Keratinocyte (primary cell): Measurements from ENCODE around the gene DSCAML1. TPM values are rescaled to one million over a fixed set of nuclear protein-coding genes. Genes with fewer than 3 reads are reported as not detected.

Experiments
- DNase-seq: peaks from one replicate; pipeline ENCODE4 v3.0.0-alpha.2; 2011; ENCODE audit warnings: low read depth, missing footprints, low spot score
- FAIRE-seq: peaks from 2 replicates; lab custom pipeline; 2011; peaks lifted over from hg19 to GRCh38; lab: Jason Lieb, UNC
- H2AFZ ChIP-seq: 2 replicates; pipeline ENCODE4 v1.6.0; 2012; ENCODE audit warnings: low read length, control low read depth, inconsistent platforms; ENCODE audit not compliant: control insufficient read depth
- H3K27ac ChIP-seq: 2 replicates; pipeline ENCODE4 v1.5.1; 2011; ENCODE audit warnings: low read length; ENCODE audit not compliant: control insufficient read depth, insufficient read depth
- H3K27me3 ChIP-seq: 3 replicates; pipeline ENCODE4 v1.6.0; 2011; ENCODE audit warnings: low read length; ENCODE audit not compliant: control insufficient read depth, insufficient read depth; ENCODE audit errors: extremely low read depth
- H3K36me3 ChIP-seq, 2 experiments: 2 replicates in 1 of 2; 3 replicates in 1 of 2; pipeline ENCODE4 v1.5.1; 2011; ENCODE audit warnings: low read length in 2 of 2, mild to moderate bottlenecking in 1 of 2; ENCODE audit not compliant: control insufficient read depth in 2 of 2, insufficient read depth in 2 of 2; ENCODE audit errors: extremely low read depth in 1 of 2
- H3K4me1 ChIP-seq: 3 replicates; pipeline ENCODE4 v1.5.1; 2011; ENCODE audit warnings: low read length; ENCODE audit not compliant: control insufficient read depth, insufficient read depth; ENCODE audit errors: extremely low read depth
- H3K4me2 ChIP-seq: 3 replicates; pipeline ENCODE4 v1.6.0; 2011; ENCODE audit warnings: low read depth, low read length; ENCODE audit not compliant: control insufficient read depth, insufficient read depth; ENCODE audit errors: extremely low read depth
- H3K4me3 ChIP-seq, 3 experiments: fragments of 200-600 bp in 1 of 3; sonication (generic) in 1 of 3; 2 replicates in 2 of 3; 3 replicates in 1 of 3; pipeline ENCODE4 v1.5.1; 2011 to 2016; ENCODE audit warnings: low read length in 3 of 3, mild to moderate bottlenecking in 3 of 3, control low read depth in 2 of 3, inconsistent platforms in 1 of 3, low read depth in 1 of 3, mixed read lengths in 1 of 3, mixed run types in 1 of 3, moderate library complexity in 1 of 3; ENCODE audit not compliant: control insufficient read depth in 2 of 3, insufficient read depth in 2 of 3; ENCODE audit errors: extremely low read depth in 1 of 3
- H3K79me2 ChIP-seq: 2 replicates; pipeline ENCODE4 v1.6.0; 2012; ENCODE audit warnings: low read length; ENCODE audit not compliant: control insufficient read depth, insufficient read depth
- H3K9ac ChIP-seq: 3 replicates; pipeline ENCODE4 v1.6.0; 2011; ENCODE audit warnings: low read length; ENCODE audit not compliant: control insufficient read depth, insufficient read depth; ENCODE audit errors: extremely low read depth
- H3K9me1 ChIP-seq: 3 replicates; pipeline ENCODE4 v1.6.0; 2011; ENCODE audit warnings: low read length; ENCODE audit not compliant: control insufficient read depth, insufficient read depth; ENCODE audit errors: extremely low read depth
- H3K9me3 ChIP-seq: 2 replicates; pipeline ENCODE4 v1.5.1; 2012; ENCODE audit warnings: low read depth, low read length; ENCODE audit not compliant: control insufficient read depth
- H4K20me1 ChIP-seq: 3 replicates; pipeline ENCODE4 v1.6.0; 2011; ENCODE audit warnings: low read length; ENCODE audit not compliant: control insufficient read depth, insufficient read depth; ENCODE audit errors: extremely low read depth
- CTCF ChIP-seq, 3 experiments: IDR thresholded peaks in 1 of 3; conservative IDR thresholded peaks in 1 of 3; optimal IDR thresholded peaks in 1 of 3; 2 replicates in 2 of 3; 3 replicates in 1 of 3; pipeline versions ENCODE3 to v1.5.1; 2011; ENCODE audit warnings: low read length in 3 of 3, mild to moderate bottlenecking in 3 of 3, moderate library complexity in 2 of 3, control low read depth in 1 of 3, inconsistent platforms in 1 of 3; ENCODE audit not compliant: insufficient read depth in 2 of 3; ENCODE audit errors: extremely low read depth in 1 of 3
- EZH2 ChIP-seq: IDR thresholded peaks from one replicate; pipeline ENCODE4 v1.6.1; 2012; ENCODE audit warnings: inconsistent platforms, mild to moderate bottlenecking, low read length, moderate library complexity
- dilution Hi-C: fragments of 300-500 bp; cut with MboI; formaldehyde crosslinking; loops from one replicate; pipeline ENCODE4 v1.7.0; 2020; ENCODE audit warnings: low sequenced_read_pairs; ENCODE audit not compliant: extremely low pct_ligation_motif_present
- polyA plus RNA-seq, 5 experiments: library from polyadenylated mRNA; depleted of rRNA in 3 of 5; stranded (reverse) in 3 of 5; stranded (forward) in 1 of 5; unstranded in 1 of 5; fragments of >200 nt; gene quantifications; 1 replicate in 1 of 5; 2 replicates in 3 of 5; 3 replicates in 1 of 5; pipeline versions ENCODE4 v1.2.1 to v1.2.3, GENCODE V29; 2011 to 2012; ENCODE audit warnings: missing spikeins in 2 of 5, low read depth in 1 of 5, low replicate concordance in 1 of 5

Gene DSCAML1
- polyA plus RNA-seq, 1 donor (not counting 4 experiments of a cell fraction or from before 2014, with no cell fraction given): not detected

- Histone ChIP-seq H2AFZ (no peak overlapping the region), H3K4me3 (no peak overlapping the region), H4K20me1 (no peaks in the 10 kb centered on the region), H3K9me1 (no peaks in the 10 kb centered on the region), H3K27me3 (peaks cover 36% of the 10 kb centered on the region), H3K27ac (no peak overlapping the region), H3K36me3 (no peaks in the 10 kb centered on the region), H3K79me2 (no peaks in the 10 kb centered on the region), H3K9me3 (no peaks in the 10 kb centered on the region), H3K9ac (no peak overlapping the region), H3K4me1 (no peaks in the 10 kb centered on the region), H3K4me2 (no peak overlapping the region)
- DNase-seq: no peak
- no peak for FAIRE-seq
- TF ChIP-seq CTCF (optimal IDR thresholded peaks at IDR 0.05 in 1 of 3, IDR thresholded peaks at IDR 0.05 in 1 of 3, conservative IDR thresholded peaks at IDR 0.05 in 1 of 3; ENCODE audit: extremely low read depth in 1 of 3, insufficient read depth in 2 of 3, low read length in 3 of 3): no peak
- TF ChIP-seq EZH2: no peak
- dilution Hi-C loops: loop anchor here (25.0 kb wide), 1 partner anchor 367 kb away; the partner anchor contains the start of gene FXYD2
Measured at GRCh38 chr11:117444711-117445658, 352.0 kb downstream of the DSCAML1 start.

GRCh38 chr11:117444256-117444655 is 352.8 kb downstream of the DSCAML1 start:
- Histone ChIP-seq H3K4me2 (no peak overlapping the region), H3K36me3 (no peaks in the 10 kb centered on the region), H3K9me3 (no peaks in the 10 kb centered on the region), H3K27ac (no peak overlapping the region), H3K4me3 (no peak overlapping the region), H3K79me2 (no peaks in the 10 kb centered on the region), H3K4me1 (no peaks in the 10 kb centered on the region), H3K9me1 (no peaks in the 10 kb centered on the region), H3K27me3 (peaks cover 36% of the 10 kb centered on the region), H2AFZ (no peak overlapping the region), H3K9ac (no peak overlapping the region), H4K20me1 (no peaks in the 10 kb centered on the region)
- no peak for FAIRE-seq
- DNase-seq: no peak
- TF ChIP-seq EZH2 (no peak), CTCF (optimal IDR thresholded peaks at IDR 0.05 in 1 of 3, IDR thresholded peaks at IDR 0.05 in 1 of 3, conservative IDR thresholded peaks at IDR 0.05 in 1 of 3; ENCODE audit: extremely low read depth in 1 of 3, insufficient read depth in 2 of 3, low read length in 3 of 3) (no peak)
- dilution Hi-C loops: loop anchor here (25.0 kb wide), 1 partner anchor 368 kb away; the partner anchor contains the start of gene FXYD2
